ENCODE measurements around the gene COX6A2. TPM values are rescaled to one million over a fixed set of nuclear protein-coding genes. Genes with fewer than 3 reads are reported as not detected.

COX6A2 gene
- total and polyA plus RNA-seq, 12 donors = 2.8 to 5.2 TPM; not detected in 10

DNA sequence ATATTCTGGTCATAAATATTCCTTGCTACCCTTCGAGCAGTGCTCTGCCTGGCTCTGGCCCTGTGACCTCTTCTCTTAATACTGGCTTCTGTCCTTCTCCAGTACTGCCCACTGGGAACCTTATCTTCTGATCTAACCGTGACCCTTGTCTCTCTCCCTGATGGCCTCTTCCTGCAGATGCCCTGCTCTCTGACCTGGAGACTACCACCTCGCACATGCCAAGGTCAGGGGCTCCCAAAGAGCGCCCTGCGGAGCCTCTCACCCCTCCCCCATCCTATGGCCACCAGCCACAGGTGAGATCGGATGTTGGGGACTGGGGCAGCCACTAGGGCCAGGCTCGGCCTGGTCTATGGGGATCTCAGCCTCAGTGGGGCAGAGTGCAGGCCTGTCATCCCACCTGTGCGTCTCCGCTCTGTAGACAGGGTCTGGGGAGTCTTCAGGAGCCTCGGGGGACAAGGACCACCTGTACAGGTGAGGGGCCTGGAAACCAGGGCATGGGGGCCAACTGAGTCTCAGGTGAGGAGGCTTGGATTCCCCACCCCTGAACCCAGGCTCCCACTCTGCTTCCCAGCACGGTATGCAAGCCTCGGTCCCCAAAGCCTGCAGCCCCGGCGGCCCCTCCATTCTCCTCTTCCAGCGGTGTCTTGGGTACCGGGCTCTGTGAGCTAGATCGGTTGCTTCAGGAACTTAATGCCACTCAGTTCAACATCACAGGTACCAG lies 45.3 kb upstream of the COX6A2 start:
- intact Hi-C loops (cut with DNase I) = loop anchor here in 1 of 2 donors (10.0 kb wide), 1 partner anchor 231 kb away; no protein-coding TSS in a partner anchor
- peaks cover 0 to 18% of the 10 kb centered on the region in 2 donors for H3K4me1 ChIP-seq (replicated peaks in 1 of 2)

DNA sequence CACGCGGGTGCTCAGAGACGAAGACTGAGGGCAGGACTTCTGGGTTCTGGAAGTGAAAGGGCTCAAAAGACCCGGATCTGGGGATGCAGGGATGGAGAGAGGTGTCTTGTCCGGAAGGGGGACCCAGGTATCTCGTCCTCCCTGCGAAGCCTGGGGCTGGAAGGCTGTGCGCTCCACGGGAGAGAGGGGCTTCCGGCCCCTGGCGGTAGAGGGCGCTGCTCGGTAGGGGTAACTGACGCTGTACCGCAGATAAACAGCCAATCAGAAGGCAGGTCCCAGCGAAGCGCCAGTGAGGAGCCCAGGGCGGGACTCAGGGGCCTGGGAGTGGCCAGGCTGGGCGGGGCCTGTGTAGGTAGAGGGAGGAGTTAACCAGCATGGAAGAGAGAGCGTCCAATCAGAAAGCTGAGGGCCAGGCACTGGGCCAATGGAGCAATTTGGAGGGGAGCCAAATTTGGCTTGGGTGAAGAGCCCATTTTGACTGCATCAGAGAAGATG lies 44.6 kb upstream of the COX6A2 start:
- Histone ChIP-seq H3K4me1 (replicated peaks in 1 of 2) (peaks cover 0 to 13% of the 10 kb centered on the region in 2 donors), H3K27me3 (no peaks in the 10 kb centered on the region), H3K27ac (peak overlapping the region; percentile 50 to 95 (median 69)), H3K9me3 (replicated peaks in 1 of 3) (no peaks in the 10 kb centered on the region), H3K4me3 (peak overlapping the region in 2 of 4 donors; percentile 46 to 77), H3K36me3 (replicated peaks in 1 of 2) (peaks cover 0 to 17% of the 10 kb centered on the region in 2 donors)
- DNase-seq = peak; percentile 88 to 97 (median 94)
- intact Hi-C loops (cut with DNase I) = loop anchor here in 1 of 2 donors (10.0 kb wide), 1 partner anchor 232 kb away; no protein-coding TSS in a partner anchor
- TF ChIP-seq, protein P1, sequence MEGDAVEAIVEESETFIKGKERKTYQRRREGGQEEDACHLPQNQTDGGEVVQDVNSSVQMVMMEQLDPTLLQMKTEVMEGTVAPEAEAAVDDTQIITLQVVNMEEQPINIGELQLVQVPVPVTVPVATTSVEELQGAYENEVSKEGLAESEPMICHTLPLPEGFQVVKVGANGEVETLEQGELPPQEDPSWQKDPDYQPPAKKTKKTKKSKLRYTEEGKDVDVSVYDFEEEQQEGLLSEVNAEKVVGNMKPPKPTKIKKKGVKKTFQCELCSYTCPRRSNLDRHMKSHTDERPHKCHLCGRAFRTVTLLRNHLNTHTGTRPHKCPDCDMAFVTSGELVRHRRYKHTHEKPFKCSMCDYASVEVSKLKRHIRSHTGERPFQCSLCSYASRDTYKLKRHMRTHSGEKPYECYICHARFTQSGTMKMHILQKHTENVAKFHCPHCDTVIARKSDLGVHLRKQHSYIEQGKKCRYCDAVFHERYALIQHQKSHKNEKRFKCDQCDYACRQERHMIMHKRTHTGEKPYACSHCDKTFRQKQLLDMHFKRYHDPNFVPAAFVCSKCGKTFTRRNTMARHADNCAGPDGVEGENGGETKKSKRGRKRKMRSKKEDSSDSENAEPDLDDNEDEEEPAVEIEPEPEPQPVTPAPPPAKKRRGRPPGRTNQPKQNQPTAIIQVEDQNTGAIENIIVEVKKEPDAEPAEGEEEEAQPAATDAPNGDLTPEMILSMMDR (IDR thresholded peaks at IDR 0.05) = peak; percentile 53 to 94 (median 76)
- TF ChIP-seq POLR2A (IDR thresholded peaks at IDR 0.05) = no peak
- WGBS, 4 donors = 19 to 34% (median 28%) methylated on average over 13 to 20 of the region's 20 CpGs

More for the DNA sequence above, 45.3 kb upstream of the COX6A2 start:
- Histone ChIP-seq H3K27me3 (no peaks in the 10 kb centered on the region), H3K36me3 (replicated peaks in 1 of 2) (peaks cover 0 to 17% of the 10 kb centered on the region in 2 donors), H3K27ac (peak overlapping the region in 2 of 5 donors; percentile 84 to 95), H3K9me3 (replicated peaks in 1 of 3) (no peaks in the 10 kb centered on the region), H3K4me3 (no peak overlapping the region)
- no peak for TF ChIP-seq POLR2A (IDR thresholded peaks at IDR 0.05)
- TF ChIP-seq, protein P1 (IDR thresholded peaks at IDR 0.05) = no peak
- DNase-seq = peak in 2 of 7 donors; percentile 11 to 41
- 80 to 84% (median 83%) methylated on average over 12 to 17 of the region's 17 CpGs for WGBS, 4 donors

DNA sequence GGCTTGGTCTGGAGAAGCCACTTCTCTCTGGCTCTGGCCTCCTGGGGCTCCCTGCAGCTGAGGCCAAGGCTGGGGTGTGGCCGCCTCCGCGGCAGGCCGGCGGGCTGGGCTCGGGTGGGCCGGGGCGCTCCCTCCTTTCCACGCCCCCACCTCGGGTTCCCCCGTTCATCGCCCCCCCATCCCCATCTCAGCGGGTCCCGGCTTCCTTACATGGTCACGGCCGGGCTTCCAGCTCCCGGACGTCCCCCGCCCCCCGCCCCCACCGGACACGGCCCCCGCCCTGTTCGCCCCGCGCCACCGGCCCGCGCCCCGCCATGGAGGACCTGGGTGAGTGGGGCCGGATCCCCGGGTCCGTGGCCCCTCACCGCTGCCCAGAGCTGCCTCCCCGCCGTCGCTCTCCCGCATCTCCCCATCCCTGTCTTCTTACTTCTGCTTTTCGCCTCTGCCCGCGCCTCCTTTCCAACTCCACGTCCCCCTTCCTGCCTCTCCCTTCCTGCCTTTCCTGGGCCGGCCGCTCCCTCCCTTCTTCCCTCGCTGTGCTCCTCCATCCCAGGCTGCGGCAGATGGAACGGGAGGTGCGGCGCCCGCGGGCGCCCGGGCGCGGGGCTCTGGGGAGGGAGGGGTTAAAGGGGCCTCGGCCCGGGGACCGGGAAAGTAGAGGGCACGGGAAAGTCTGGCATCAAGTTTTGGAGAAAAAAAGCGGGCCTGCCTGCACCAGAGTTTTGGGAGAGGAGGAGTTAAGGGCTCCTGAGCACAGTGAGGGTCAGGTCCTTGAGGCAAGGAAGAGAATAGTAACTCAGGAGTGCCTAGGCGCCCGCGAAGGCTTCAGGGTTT lies 43.9 kb upstream of the COX6A2 start, which contains the start of gene TGFB1I1:
Gene TGFB1I1, plus strand, starts transcription at position 278 of the 834 bp plus-strand sequence. Its CDS starts 37 bp downstream, at position 315.
- intact Hi-C loops (cut with DNase I) = loop anchor here in 1 of 2 donors (10.0 kb wide), 1 partner anchor 233 kb away; no protein-coding TSS in a partner anchor
- Histone ChIP-seq H3K36me3 (replicated peaks in 1 of 2) (peaks cover 0 to 17% of the 10 kb centered on the region in 2 donors), H3K9me3 (replicated peaks in 1 of 3) (no peaks in the 10 kb centered on the region), H3K27ac (peak within 1 kb of the TSS; percentile 50 to 95 (median 69)), H3K4me1 (replicated peaks in 1 of 2) (peaks cover 0 to 10% of the 10 kb centered on the region in 2 donors), H3K4me3 (peak within 1 kb of the TSS in 2 of 4 donors; percentile 46 to 77), H3K27me3 (no peaks in the 10 kb centered on the region)
- no peak for TF ChIP-seq POLR2A (IDR thresholded peaks at IDR 0.05)
- TF ChIP-seq, protein P1 (IDR thresholded peaks at IDR 0.05) = no peak
- peak in 4 of 7 donors; percentile 40 to 52 (median 48) for DNase-seq
- 0 to 2% (median 1%) methylated on average over 29 to 63 of the region's 63 CpGs for WGBS, 4 donors

Measured in adrenal gland (tissue), 12 donors.